CD4-positive, alpha-beta T cell treated with Interleukin-10 for 1 hour (primary cell): ENCODE measurements around the gene CCDC91.
"Not testable (repeated sequence)": the region's sequence is repeated elsewhere in the genome, so short reads cannot be mapped to it uniquely, and the experiment has no call there.

Source experiments
- DNase-seq: peaks from one replicate; pipeline ENCODE4 v3.0.0-alpha.2; 2020

The CCDC91 gene

GRCh38 chr12:28379779-28380178, 189.5 kb downstream of the CCDC91 start:
- not testable (repeated sequence) for DNase-seq

GRCh38 chr12:28383368-28383767, 193.1 kb downstream of the CCDC91 start:
- DNase-seq = no peak

GRCh38 chr12:28388879-28389278, 198.6 kb downstream of the CCDC91 start:
- no peak for DNase-seq

- DNase-seq = no peak
Observed at GRCh38 chr12:28390206-28390605, 199.9 kb downstream of the CCDC91 start.

GRCh38 chr12:28390761-28391385, 200.6 kb downstream of the CCDC91 start:
- DNase-seq = no peak

- no peak for DNase-seq
Observed at GRCh38 chr12:28409892-28410291, 219.6 kb downstream of the CCDC91 start.

GRCh38 chr12:28413460-28414109, 223.3 kb downstream of the CCDC91 start:
- no peak for DNase-seq

- DNase-seq = no peak
Observed at GRCh38 chr12:28415755-28416154, 225.5 kb downstream of the CCDC91 start.

- no peak for DNase-seq
Observed at GRCh38 chr12:28421374-28421773, 231.1 kb downstream of the CCDC91 start.

GRCh38 chr12:28424965-28425364, 234.7 kb downstream of the CCDC91 start:
- no peak for DNase-seq

- DNase-seq = no peak
Observed at GRCh38 chr12:28425526-28425925, 235.3 kb downstream of the CCDC91 start.

- DNase-seq = no peak
Observed at GRCh38 chr12:28427046-28427445, 236.8 kb downstream of the CCDC91 start.

- DNase-seq = no peak
Observed at GRCh38 chr12:28440081-28440608, 249.9 kb downstream of the CCDC91 start.

GRCh38 chr12:28442101-28442500, 251.8 kb downstream of the CCDC91 start:
- no peak for DNase-seq

GRCh38 chr12:28443337-28443736, 253.1 kb downstream of the CCDC91 start:
- no peak for DNase-seq

GRCh38 chr12:28446031-28446430, 255.8 kb downstream of the CCDC91 start:
- no peak for DNase-seq

- DNase-seq = no peak
Observed at GRCh38 chr12:28453686-28454085, 263.4 kb downstream of the CCDC91 start.

- no peak for DNase-seq
Observed at GRCh38 chr12:28456934-28457710, 266.9 kb downstream of the CCDC91 start.

- no peak for DNase-seq
Observed at GRCh38 chr12:28457785-28458184, 267.5 kb downstream of the CCDC91 start.

- no peak for DNase-seq
Observed at GRCh38 chr12:28459481-28459880, 269.2 kb downstream of the CCDC91 start.

GRCh38 chr12:28460420-28461130, 270.3 kb downstream of the CCDC91 start:
- no peak for DNase-seq

GRCh38 chr12:28463396-28463795, 273.1 kb downstream of the CCDC91 start:
- DNase-seq = no peak

GRCh38 chr12:28471762-28472161, 281.5 kb downstream of the CCDC91 start:
- not testable (repeated sequence) for DNase-seq
